Occipital lobe (tissue), 2 donors: ENCODE measurements around the gene CACNA1S. TPM values are rescaled to one million over a fixed set of nuclear protein-coding genes. Genes with fewer than 3 reads are reported as not detected.

Experiments
- DNase-seq: peaks from one replicate; lab custom pipeline; 2025; lab: John Stamatoyannopoulos, UW
- total RNA-seq: library from RNA; depleted of rRNA; stranded (reverse); fragments of >200 nt; gene quantifications from one replicate; pipeline ENCODE4 v1.2.3, GENCODE V29; 2014

Gene CACNA1S
- total RNA-seq, 1 donor from 2014 or later = under 0.01 TPM

DNA sequence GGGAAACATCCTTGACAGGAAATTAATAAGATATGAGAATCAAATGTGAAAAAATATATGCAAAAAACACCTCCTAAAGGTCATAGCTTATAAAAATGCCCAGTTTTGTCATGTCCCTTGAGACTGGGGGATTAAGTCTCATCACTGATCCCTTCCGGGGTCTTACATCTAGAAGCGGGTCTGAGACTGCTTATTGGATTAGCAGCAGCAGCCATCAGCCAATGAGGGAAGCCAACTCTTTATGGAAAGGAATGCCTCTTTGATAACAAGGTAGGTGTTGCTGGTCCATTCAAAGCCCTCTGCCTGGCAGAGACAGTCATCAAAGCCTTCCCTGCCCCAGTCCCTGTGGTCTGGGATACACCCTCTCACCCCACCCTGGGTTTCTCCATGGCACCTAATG, 3.9 kb upstream of the CACNA1S start:
- no peak for DNase-seq

DNA sequence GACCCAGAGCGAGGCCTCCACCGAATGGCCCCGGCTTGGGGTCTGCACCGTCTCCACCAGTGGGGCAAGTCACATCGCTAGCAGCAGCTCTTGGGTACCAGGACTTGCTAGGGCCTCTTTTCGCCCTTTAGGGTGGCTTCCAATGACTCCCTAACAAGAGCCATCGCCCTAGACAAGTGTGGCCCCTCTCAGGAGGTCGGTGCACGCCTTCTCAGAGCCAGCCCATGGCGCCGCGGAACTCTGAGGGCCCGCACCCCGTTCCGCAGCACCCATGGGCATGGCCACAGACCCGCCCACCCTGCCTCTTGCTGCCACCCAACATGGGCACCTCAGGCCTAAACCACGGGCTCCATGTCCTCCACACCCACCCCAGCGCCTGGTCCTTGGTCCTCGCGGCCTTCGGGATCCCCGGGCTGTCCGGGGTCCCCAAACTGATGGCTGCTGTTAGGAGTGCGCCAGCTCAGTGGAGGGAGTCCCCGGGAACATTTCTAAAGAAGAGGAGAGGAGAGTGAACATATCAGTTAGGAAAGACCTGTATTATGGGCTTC, 3.2 kb upstream of the CACNA1S start:
- DNase-seq = no peak

DNA sequence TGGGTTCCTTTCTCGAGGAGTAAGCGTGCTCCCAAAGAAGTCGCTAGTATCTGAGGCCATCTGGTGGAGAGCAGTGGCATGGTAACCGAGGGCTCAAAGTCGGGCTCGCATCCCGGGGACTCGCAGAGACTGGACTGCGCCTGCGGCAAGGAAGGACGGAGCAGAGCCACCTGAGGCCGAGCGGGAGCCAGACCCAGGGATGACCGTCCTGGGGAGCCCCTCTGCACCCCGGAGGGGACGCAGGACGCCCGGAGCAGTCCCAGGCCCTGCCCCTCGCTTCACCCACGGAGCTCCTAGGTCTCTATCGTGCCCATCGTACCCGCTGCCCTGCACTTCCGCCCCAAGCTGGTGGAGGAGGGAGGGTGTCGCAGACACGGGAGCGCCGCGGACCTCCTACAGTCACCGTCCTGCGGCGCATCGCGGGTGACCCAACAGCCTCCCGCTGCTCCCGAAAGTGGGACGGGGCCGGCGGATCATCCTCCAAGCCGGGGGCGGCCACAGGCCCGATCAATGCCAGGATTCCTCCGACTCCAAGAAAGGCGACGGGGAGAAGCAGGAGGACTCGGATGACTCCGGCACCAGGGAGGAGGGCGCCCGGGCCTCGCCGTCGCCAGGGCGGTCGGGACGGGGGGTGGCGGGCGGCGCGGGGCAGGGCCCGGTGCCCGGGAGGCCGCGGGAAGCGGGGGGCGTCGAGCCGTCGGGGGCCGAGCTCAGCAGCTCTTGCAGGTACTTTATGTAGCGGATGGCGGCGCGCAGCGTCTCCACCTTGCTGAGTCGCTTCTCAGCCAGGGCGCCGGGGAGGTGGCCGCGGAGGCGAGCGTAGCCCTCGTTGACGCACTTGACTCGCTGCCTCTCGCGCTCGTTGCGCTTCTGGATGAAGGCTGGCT, 2.3 kb upstream of the CACNA1S start:
- DNase-seq = peak; percentile 87

DNA sequence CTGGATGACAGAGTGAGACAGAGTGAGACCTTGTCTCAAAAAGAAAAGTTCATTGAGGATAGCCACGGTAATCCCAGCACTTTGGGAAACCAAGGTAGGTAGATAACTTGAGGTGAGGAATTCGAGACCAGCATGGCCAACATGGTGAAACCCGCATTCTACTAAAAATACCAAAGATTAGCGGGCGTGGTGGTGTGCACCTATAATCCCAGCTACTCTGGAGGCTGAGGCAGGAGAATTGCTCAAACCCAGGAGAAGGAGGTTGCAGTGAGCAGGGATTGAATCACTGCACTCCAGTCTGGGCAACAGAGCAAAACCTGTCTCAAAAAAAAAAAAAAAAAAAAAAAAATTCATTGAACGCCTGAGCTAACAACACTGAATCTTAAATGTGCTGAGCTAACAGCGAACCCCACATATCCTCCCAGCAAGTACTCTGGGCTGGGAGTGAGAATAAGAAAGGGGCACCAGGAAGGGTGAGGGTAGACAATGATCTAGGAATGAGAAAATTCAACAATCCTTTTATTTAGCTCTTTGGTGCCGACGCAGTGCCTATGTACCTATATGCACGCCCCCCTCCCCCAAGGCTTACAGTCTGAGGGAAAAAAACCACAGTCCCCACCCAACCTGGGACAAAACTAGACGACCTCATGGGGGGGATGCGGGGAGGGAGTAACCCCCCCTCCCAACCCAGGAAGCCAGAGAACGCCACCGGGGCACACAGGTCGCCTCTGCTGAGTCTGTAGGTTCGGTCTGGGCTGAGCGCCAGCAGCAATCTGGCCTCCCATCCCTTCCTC, 1.4 kb upstream of the CACNA1S start:
- no peak for DNase-seq

DNA sequence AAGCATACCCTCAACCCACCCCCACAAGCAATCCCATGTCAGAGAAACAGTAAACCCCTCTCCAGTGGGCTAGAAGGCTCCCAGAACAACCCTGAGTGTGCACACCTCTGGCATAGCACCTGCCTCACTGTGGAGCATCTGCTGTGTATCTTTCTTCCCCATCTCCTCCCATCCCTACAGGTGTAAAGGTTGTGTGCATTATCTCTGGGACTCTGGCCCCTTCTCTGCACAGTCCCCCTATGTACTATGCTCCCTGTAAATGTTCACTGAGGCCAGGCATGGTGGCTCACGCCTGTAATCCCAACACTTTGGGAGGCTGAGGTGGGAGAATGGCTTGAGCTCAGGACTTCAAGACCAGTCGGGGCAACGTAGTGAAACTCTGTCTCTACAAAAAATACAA, 700 bp upstream of the CACNA1S start:
- no peak for DNase-seq

DNA sequence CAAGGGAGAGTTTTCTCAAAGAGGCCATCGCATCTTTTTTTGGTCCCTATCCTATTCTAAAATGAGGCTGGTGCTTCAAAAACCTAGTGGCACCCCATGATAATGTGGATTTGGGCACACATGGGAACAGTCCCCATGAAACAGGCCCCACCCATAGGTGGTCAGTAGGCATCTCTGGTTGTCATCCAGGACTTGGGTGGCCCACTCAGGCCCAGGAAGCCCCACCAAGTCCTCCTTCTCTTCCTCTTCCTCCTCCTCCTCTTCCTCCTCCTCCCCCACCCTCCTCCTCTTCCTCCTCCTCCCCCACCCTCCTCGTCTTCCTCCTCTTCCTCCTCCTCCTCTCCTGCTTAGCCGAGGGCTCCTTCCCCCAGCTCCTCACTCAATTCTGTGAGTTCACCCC, 554 bp downstream of the CACNA1S start:
- no peak for DNase-seq

DNA sequence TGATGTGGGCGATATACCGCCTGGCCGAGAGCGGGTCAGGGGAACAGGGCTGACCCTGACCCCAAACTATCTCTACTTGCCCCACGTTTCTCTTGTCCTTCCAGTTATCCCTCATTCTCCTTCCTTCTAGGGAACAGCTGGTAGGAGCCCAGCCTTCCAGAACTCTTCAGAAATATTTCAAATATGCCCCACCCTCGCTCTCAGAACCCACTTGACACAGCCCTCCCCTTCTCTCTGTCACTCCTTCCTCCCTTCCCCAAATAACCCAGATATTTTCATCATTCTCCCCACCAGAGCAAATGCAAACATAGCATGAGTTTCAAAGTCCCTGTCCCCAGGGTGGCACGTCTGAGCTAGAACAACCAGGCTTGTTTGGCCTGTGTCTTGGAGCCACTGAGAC, 1.1 kb downstream of the CACNA1S start:
- no peak for DNase-seq

DNA sequence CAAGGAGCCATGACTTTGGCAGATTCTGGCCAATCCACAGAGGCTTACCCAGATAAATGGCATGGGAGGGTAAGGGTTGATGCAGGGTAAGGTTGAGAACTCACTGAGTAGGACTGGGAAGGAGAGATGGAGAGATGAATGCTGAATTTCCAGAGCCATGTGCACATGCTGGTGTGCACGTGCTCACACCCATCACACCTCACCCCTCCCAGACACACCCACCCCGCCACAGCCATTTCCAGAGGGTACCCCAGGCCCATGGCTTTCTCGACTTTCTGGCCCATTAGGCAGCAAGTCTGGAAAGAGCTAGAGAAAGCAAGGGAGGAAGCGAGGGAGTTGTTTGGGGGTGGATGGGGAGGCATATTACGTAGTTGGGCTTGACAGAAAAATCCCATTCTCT, 1.6 kb downstream of the CACNA1S start:
- DNase-seq = no peak

DNA sequence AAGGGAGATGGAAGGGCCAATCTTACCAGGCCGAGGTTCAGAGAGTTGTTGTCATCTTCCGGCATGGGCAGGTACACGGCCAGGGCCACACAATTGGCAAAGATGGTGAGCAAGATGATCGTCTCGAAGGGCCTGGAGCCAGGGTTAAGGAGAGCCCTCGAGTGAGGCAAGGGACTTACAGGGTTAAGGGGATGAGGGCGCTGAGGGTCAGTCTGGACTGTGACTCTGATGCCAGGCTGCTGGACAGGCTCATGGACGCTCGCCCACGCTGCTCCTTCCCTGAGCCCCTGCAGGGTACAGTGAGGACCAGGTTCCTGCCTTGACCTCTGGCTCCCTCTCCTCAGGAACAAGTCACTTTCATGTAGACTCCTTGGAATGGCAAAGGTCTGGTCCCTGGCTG, 2.1 kb downstream of the CACNA1S start:
- DNase-seq = no peak

DNA sequence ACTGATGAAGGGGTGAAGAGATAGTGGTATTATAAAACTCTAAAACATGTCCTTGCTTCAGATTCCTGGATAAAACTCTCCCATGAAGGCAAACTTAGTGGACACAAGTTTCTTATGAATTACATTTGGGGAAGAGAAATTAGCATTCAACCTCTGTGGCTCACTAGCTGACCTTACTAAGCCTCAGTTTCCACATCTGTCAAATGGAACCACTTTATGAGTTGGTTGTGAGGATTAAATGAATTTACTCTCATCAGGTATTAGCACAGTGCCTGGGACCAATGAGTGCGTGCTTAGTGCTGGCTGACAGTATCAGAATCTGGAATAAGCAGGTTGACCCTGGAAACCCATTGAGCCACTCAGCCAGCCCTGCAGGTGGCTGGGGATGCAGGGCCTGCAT, 2.6 kb downstream of the CACNA1S start:
- no peak for DNase-seq

DNA sequence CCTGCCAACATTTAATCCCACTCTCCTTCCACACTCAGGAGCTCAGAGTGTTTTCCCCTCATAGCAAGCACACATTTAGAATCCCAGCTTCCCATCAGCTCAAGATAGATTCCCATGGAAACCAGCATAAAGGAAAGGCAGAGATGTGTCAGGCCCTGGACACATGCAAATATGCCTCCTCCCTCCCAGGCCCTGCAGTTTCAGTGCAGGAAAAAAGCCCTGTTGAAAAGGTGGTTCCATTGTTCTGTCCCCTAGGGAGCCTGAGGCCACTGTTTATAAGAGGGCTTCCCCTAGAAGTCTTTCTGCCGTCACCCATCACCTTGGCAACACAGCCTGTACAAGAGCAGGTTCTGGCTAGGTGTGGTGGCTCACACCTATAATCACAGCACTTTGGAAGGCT, 3.6 kb downstream of the CACNA1S start:
- no peak for DNase-seq

DNA sequence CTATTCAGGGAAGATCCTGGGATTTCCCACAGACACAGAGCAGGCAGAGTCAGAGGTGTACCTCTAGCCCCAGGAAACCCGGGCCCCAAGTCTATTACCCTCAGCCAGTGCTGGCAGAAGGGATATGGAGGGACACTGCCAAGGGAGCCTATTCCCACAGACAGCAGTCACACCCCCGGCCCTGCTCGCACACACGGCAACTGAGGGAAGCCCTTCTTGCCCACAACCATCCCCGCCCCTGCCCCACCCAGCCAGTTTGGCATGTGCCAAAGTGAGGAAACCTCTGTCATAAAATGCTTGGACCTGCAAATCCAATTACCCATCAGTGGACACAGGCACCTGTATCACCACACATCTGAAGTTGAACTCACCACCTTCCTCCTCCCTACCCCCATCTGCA, 6.5 kb downstream of the CACNA1S start:
- DNase-seq = no peak

DNA sequence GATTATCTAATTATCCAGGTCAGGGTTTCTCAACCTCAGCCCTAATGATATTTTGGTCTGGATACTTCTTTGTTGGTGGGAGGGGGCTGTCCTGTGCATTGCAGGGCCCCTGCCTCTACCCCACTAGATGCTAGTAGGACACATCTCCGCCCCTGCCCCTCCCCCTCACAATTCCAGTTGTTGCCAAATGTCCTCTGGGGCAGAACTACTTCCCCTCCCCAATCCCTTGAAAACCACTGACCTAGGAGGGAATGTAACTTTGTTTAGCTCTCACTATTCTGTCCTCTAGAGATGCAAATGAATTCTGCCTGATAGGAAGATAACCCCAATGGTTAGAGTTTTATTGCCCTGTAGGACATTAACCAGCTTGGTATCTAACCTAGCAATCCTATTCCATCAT, 8.1 kb downstream of the CACNA1S start:
- no peak for DNase-seq

DNA sequence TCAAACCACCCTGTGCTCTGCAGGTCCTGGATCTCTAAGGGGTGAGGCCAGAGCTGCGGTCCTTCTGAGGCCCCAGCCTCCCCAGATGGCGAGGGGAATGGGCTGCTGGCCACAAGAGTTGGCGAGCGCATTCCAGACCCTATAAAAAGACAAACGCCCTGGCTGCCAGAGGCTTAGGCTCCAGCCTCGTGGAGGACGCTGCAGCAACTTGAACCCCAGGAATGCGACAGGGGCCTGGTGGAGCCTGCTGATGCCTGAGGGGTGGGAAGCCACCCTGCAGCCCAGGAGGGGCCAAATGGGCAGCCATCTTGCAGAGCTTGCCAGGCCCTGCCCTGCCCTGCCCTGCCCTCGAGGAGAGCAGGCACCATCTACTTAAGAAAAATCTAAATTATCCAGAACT, 8.6 kb downstream of the CACNA1S start:
- no peak for DNase-seq

DNA sequence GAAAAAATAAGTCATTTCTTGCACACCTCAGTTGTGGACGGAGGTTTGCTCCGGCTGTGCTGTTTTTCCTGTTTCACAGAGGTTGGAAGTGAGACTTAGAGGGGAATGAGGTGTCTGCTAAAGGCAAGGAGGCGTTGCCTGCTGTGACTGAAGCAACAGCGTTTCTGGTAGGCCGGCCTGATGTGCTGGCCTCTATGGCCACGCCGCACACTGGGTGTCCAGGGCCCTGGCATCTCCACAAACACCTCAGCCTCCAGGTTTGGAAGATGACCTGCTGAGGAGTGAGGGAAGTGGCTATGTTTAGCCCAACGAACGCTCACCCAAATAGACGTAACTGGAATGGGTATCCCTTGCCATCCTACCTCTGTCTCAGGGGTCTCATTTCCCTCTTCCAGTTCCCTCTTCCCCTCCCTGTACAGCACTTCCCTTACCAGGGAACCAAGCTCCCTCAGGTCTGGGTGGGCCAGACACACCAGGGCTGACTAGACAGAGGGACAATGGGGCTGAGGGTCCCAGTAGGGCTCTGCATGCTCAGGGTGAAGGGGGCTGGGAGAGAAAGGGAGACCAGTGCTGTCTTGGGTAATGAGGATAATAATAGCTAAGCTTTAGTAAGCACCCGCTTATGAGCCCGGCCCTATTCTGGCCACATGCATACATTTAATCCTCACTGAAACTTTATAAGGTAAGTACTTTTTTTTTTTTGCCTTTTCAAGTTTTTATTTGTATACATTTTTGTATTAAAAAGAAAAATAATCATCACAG, 11.9 kb downstream of the CACNA1S start:
- DNase-seq = no peak

DNA sequence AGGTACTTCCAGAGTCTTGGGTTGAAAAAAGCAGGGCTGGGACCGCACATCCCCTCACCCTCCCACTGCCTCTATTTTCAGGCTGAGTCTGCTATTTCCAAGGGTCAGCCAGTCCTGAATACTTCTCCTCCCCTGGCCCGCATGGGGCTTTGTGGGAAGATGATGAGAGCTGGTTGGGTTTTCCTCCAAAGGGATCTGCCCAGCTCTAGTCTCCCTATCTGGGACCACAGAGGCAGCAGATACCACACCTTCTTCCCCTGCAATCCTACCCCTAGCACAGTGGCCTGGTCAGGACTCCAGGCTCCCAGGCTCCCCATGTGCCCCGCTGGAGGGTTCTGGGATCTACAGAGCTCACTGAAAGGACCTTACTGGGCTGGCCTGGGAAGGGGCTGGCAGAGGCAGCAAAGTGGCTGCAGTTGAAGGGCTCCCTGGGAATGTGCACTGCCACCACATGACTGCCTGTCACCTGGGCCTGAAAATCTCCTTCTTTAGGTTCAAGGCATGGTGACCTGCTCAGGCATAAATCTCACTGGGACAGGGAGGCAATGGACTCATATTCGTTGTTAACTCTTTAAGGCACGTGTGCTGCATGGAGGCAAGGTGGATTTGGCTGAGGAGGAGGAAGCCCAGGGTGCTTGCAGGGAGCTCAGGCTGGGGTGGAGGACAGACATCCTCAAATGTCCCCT, 13.1 kb downstream of the CACNA1S start:
- no peak for DNase-seq

DNA sequence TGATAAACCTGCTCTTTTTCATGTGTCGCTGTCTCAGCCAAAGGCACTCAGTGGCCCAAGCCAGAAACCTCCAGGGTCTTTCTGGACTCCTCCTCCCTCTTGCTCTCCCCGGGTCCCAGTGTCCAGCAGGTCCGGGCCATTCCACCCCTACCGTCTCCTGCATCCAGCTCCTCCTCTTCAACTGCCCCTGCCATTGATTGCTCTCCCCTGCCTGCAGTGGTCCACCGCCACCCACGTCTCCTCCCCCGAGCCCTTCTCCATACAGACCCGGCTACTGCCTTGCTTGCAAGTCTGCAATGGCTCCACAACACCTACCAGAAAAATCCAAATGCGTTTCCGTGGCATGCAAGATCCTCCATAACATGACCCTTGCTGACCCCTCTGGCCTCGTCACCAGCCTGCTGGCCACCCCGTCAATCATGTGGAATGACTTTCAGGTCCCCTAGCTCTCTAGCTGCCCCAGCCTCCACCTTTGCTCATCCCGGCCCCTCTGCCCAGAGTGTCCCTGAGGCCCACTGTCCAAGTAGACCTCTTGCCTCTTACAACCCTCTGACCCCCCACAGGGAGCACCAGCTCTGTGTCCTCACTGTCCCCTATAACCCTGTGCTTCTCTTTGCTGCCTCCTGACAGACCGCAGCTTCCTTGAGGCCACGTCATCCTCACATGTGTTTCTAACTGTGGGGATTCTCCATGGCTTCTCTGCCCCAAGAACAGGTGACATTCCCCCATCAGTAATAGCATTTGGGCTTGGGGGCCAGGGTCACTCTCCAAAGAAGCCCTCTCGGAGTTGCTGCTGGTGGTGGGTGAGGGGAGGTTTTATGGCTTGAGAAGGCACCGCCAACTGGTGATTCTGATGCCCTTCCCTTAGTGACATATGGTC, 15.0 kb downstream of the CACNA1S start:
- no peak for DNase-seq

DNA sequence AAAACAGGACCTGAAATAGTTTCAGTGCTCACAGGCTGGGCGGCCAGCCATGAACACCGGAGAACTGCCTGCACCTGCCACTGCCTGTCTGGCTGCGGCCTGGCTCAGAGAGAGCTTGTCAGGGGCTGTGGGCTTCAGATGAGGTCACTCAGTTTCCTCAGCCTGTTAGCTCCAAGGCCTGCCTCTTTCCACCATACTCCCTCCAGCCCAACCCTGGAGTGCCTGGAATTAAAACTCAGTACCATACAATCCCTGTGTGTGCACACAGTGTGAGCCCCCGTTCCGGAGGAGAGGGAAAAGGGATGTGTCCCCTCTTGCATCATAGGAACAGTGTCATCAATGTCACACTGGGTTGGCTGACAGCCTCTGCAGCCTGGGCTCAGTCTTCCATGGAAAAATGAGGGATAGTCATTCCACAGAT, 16.2 kb downstream of the CACNA1S start:
- no peak for DNase-seq

DNA sequence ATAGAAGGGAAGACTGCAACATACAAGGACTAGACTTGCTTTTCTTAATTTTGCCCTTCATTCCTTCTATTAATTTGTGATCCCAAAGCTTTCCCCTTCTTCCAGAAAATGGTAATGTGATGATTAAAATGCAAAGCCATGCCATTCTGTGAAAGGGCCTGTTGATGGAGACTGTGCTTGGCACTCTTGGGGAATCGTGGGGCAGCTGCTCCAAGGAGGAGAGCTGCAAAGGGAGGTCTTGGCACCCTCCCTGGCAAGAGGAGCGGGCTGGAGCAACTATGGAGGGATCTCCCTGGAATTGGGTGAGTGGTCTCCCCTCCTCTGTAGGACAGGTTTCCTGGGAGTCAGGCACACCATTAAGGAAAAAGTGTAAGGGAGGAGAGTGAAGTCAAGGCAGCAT, 16.6 kb downstream of the CACNA1S start:
- DNase-seq = no peak

DNA sequence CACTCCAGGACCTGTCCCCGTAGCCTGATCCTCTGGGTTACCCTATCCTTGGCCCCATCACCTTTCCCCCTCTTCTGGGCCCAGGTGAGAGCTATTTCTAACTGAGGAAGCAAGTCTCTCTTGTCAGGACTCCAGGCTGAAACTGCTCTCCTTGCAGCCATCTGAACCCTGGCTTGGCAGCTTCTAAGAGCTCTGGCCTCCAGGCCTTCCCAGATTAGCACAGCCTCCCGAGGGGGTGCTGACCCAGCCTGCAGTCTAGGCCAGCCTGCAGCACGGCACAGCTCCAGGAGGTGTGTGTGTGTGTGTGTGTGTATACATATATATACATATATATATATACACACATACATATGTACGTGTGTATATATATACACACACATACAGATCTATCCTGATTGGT, 17.4 kb downstream of the CACNA1S start:
- DNase-seq = no peak
